Lower lobe of right lung (tissue), 2 donors: ENCODE results near the gene RCAN3. TPM values are rescaled to one million over a fixed set of nuclear protein-coding genes. Genes with fewer than 3 reads are reported as not detected.
A peak's percentile ranks its signal among the peaks of the same experiment; 100 is the strongest.
"Not testable (repeated sequence)": the region's sequence is repeated elsewhere in the genome, so short reads cannot be mapped to it uniquely, and the experiment has no call there.

Experiments
- ATAC-seq, 2 donors: fragments of 200-7000 bp; cut with Tn5 transposase; one replicate each; pipeline ENCODE4 v1.9.1; 2020 to 2022; ENCODE audit warnings: mild to moderate bottlenecking in 2 of 2, moderate library complexity in 2 of 2
- DNase-seq: peaks from one replicate; pipeline ENCODE4 v3.0.0-alpha.2; 2020
- H3K27ac ChIP-seq: fragments of 200-600 bp; one replicate; pipeline ENCODE4 v1.8.0; 2022
- H3K27me3 ChIP-seq: fragments of 200-600 bp; one replicate; pipeline ENCODE4 v1.8.0; 2022; ENCODE audit warnings: low read depth
- H3K36me3 ChIP-seq: fragments of 200-600 bp; one replicate; pipeline ENCODE4 v1.8.0; 2022; ENCODE audit warnings: mild to moderate bottlenecking
- H3K4me1 ChIP-seq: fragments of 200-600 bp; one replicate; pipeline ENCODE4 v1.8.0; 2022
- H3K4me3 ChIP-seq: fragments of 200-600 bp; one replicate; pipeline ENCODE4 v1.8.0; 2022; ENCODE audit warnings: mild to moderate bottlenecking
- H3K9me3 ChIP-seq: fragments of 200-600 bp; one replicate; pipeline ENCODE4 v1.8.0; 2022
- intact Hi-C: fragments of 100-400 bp; cut with DNase I; formaldehyde crosslinking; loops from one replicate; pipeline ENCODE4 v1.11.0; 2022
- total RNA-seq: library from RNA; stranded (reverse); fragmentation: NEBNext Ultra II Directional; extraction: Animal tissue kit (Norgen Biotek cat#: 25700); gene quantifications from one replicate; pipeline ENCODE4 v1.2.1, GENCODE V29; 2021
- TF ChIP-seq, protein P1 (sequence below): fragments of 200-600 bp; IDR thresholded peaks from one replicate; pipeline ENCODE4 v1.8.0; 2022; ENCODE audit warnings: antibody characterized with exemption, mild to moderate bottlenecking
- donor health status: DM: no; HTN: yes; CAD: no; lungs with severe emphysema.

The RCAN3 gene
- total RNA-seq, 1 donor from 2014 or later = 16.7 TPM

DNA sequence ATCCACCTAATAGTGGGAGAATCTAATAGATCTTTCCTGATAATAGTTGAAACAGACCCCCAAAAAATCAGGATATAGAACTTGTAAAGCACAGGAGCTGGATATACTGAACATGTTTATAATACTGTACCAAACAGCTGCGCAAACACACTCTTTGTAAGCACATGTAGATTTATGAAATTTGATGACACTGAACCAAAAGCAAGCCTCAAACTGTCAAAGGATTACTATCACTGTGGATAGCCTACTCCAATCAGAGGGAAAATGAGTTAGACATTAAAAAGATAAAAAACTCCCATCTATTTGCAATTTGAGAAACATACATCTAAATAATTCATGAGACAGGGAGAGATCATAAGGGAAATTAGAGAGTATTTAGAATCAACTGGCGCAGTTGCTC lies 26.1 kb downstream of the RCAN3 start:
- TF ChIP-seq, protein P1, sequence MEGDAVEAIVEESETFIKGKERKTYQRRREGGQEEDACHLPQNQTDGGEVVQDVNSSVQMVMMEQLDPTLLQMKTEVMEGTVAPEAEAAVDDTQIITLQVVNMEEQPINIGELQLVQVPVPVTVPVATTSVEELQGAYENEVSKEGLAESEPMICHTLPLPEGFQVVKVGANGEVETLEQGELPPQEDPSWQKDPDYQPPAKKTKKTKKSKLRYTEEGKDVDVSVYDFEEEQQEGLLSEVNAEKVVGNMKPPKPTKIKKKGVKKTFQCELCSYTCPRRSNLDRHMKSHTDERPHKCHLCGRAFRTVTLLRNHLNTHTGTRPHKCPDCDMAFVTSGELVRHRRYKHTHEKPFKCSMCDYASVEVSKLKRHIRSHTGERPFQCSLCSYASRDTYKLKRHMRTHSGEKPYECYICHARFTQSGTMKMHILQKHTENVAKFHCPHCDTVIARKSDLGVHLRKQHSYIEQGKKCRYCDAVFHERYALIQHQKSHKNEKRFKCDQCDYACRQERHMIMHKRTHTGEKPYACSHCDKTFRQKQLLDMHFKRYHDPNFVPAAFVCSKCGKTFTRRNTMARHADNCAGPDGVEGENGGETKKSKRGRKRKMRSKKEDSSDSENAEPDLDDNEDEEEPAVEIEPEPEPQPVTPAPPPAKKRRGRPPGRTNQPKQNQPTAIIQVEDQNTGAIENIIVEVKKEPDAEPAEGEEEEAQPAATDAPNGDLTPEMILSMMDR = no peak
- DNase-seq (no peak), ATAC-seq (no peak)
- H3K27me3 ChIP-seq = no peaks in the 10 kb centered on the region
- H3K4me3 ChIP-seq = no peak overlapping the region
- H3K9me3 ChIP-seq = no peaks in the 10 kb centered on the region
- no peak overlapping the region for H3K27ac ChIP-seq
- H3K36me3 ChIP-seq = peaks cover 12% of the 10 kb centered on the region
- intact Hi-C loops = no loop called here
- no peaks in the 10 kb centered on the region for H3K4me1 ChIP-seq

GRCh38 chr1:24529292-24529691 lies 26.7 kb downstream of the RCAN3 start:
- H3K9me3 ChIP-seq, H3K4me1 ChIP-seq, H3K27ac ChIP-seq, H3K27me3 ChIP-seq, intact Hi-C loops, ATAC-seq, DNase-seq, H3K4me3 ChIP-seq: not testable (repeated sequence)
- peaks cover 13% of the 10 kb centered on the region for H3K36me3 ChIP-seq

GRCh38 chr1:24535021-24535424 lies 32.4 kb downstream of the RCAN3 start:
- Histone ChIP-seq H3K4me1 (no peaks in the 10 kb centered on the region), H3K27me3 (no peaks in the 10 kb centered on the region), H3K9me3 (no peaks in the 10 kb centered on the region), H3K36me3 (peaks cover 26% of the 10 kb centered on the region), H3K27ac (peak overlapping the region; percentile 51), H3K4me3 (peak overlapping the region; percentile 36)
- no peak for DNase-seq
- TF ChIP-seq, protein P1 = no peak
- ATAC-seq = peak; percentile 51 to 52
- intact Hi-C loops = no loop called here

DNA sequence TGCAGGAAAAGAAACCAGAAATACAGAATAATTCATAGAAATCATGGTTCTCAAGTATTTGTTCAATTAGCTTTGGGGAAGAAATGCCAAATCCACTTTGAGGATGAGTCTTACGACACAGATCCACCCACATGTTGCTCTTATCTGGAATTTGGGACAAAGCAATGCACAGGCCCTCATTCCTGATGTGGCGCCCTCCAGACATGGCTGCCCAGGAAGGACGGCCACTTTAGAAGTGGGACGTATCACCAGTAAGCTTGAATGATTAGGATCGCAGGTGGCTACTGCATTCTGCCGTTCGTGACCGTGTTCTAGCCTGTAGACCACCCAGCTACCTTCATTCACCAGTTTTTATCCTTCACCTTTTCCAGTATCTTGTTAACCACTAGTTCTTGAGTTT lies 33.1 kb downstream of the RCAN3 start:
- Histone ChIP-seq H3K4me3 (no peak overlapping the region), H3K27ac (peak overlapping the region; percentile 31), H3K36me3 (peaks cover 26% of the 10 kb centered on the region), H3K4me1 (no peaks in the 10 kb centered on the region), H3K27me3 (no peaks in the 10 kb centered on the region), H3K9me3 (no peaks in the 10 kb centered on the region)
- DNase-seq (no peak), ATAC-seq (no peak)
- intact Hi-C loops = no loop called here
- TF ChIP-seq, protein P1 = no peak

DNA sequence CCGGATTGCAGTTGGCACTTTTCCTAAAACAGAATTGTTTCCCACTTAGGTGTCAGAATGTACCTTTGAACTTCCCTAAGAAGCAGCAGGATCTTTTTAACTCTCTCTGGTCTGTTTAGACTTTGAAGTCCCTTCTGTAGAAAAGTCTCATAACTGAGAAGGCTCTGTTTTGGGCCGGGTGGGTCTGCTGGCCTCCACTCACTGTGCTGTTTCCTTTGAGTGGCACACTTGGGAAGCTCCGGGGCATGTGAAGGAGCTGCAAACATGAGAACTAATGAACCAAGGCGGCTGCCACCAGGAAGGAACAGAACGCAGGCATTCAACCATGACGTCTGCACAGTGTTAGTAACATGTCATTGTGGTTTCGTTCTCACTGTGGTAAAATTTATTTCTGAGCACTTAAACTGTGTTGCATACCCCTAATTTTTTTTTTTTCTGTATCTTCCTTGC lies 33.8 kb downstream of the RCAN3 start:
- no peaks in the 10 kb centered on the region for H3K9me3 ChIP-seq
- TF ChIP-seq, protein P1 = no peak
- DNase-seq (no peak), ATAC-seq (peak; percentile 72 to 81)
- no peak overlapping the region for H3K4me3 ChIP-seq
- peaks cover 26% of the 10 kb centered on the region for H3K36me3 ChIP-seq
- H3K4me1 ChIP-seq = peaks cover 3% of the 10 kb centered on the region
- peak overlapping the region; percentile 31 for H3K27ac ChIP-seq
- intact Hi-C loops = no loop called here
- H3K27me3 ChIP-seq = no peaks in the 10 kb centered on the region

GRCh38 chr1:24540051-24540905 lies 37.6 kb downstream of the RCAN3 start:
- peaks cover 8% of the 10 kb centered on the region for H3K4me1 ChIP-seq
- intact Hi-C loops = no loop called here
- peak overlapping the region; percentile 34 for H3K27ac ChIP-seq
- TF ChIP-seq, protein P1 = no peak
- H3K27me3 ChIP-seq = no peaks in the 10 kb centered on the region
- H3K9me3 ChIP-seq = no peaks in the 10 kb centered on the region
- H3K4me3 ChIP-seq = no peak overlapping the region
- ATAC-seq = no peak
- no peak for DNase-seq
- H3K36me3 ChIP-seq = peaks cover 8% of the 10 kb centered on the region
